B cell (primary cell): ENCODE results near the gene ANKRD62. TPM values are rescaled to one million over a fixed set of nuclear protein-coding genes. Genes with fewer than 3 reads are reported as not detected.

Source experiments
- ATAC-seq: fragments of 200-7000 bp; cut with Tn5 transposase; one replicate; pipeline ENCODE4 v1.10.0; 2021; ENCODE audit warnings: low read depth, mild to moderate bottlenecking, moderate number of reproducible peaks, moderate library complexity
- CTCF ChIA-PET: fragments of 350-600 bp; sonication (Branson Sonifier 250); formaldehyde crosslinking; loops from one replicate; lab custom pipeline; 2021; ENCODE audit warnings: antibody characterized with exemption, inconsistent platforms; lab: Charles Lee
- POLR2A ChIA-PET: fragments of 350-600 bp; sonication (Branson Sonifier 250); formaldehyde crosslinking; loops from one replicate; lab custom pipeline; 2021; ENCODE audit warnings: antibody characterized with exemption; lab: Charles Lee
- DNase-seq: peaks from one replicate; pipeline ENCODE4 v3.0.0; 2013
- H2AFZ ChIP-seq: 2 replicates; pipeline ENCODE4 v1.6.1; 2012; ENCODE audit warnings: mild to moderate bottlenecking, low read depth, low read length; ENCODE audit not compliant: insufficient read depth, poor library complexity, severe bottlenecking
- H3K27ac ChIP-seq, 2 donors: 1 replicate in 1 of 2; 2 replicates in 1 of 2; pipeline ENCODE4 v1.5.1; 2012 to 2013; ENCODE audit warnings: low read length in 2 of 2, mild to moderate bottlenecking in 2 of 2, moderate library complexity in 1 of 2
- H3K27me3 ChIP-seq, 4 experiments: fragments of 200-600 bp in 1 of 4; sonication (generic) in 1 of 4; replicated peaks in 1 of 4; 1 replicate in 2 of 4; 2 replicates in 2 of 4; pipeline versions ENCODE4 v1.6.1 to v1.7.0; 2013 to 2016; ENCODE audit warnings: low read length in 3 of 4, mild to moderate bottlenecking in 2 of 4, mixed read lengths in 1 of 4, moderate library complexity in 1 of 4; ENCODE audit not compliant: insufficient read depth in 4 of 4, control insufficient read depth in 3 of 4; ENCODE audit errors: control extremely low read depth in 1 of 4
- H3K36me3 ChIP-seq, 2 experiments: replicated peaks in 1 of 2; 1 replicate in 1 of 2; 2 replicates in 1 of 2; pipeline versions ENCODE4 v1.6.1 to v1.7.1; 2013; ENCODE audit warnings: low read length in 1 of 2; ENCODE audit not compliant: insufficient read depth in 2 of 2, control insufficient read depth in 1 of 2; ENCODE audit errors: control extremely low read depth in 1 of 2, extremely low read depth in 1 of 2
- H3K4me1 ChIP-seq, 2 donors: fragments of 200-600 bp in 1 of 2; sonication (generic) in 1 of 2; 1 replicate in 1 of 2; 2 replicates in 1 of 2; pipeline versions ENCODE4 v1.5.1 to v1.6.1; 2013 to 2017; ENCODE audit warnings: low read length in 2 of 2; ENCODE audit not compliant: control insufficient read depth in 2 of 2, insufficient read depth in 2 of 2
- H3K4me2 ChIP-seq: replicated peaks from 2 replicates; pipeline ENCODE3; 2012; ENCODE audit warnings: mild to moderate bottlenecking, low read depth, low read length; ENCODE audit not compliant: poor library complexity, severe bottlenecking
- H3K4me3 ChIP-seq, 5 experiments: fragments of 200-600 bp in 1 of 5; sonication (generic) in 1 of 5; 1 replicate in 3 of 5; 2 replicates in 2 of 5; pipeline versions ENCODE4 v1.5.1 to v1.7.0; 2011 to 2016; ENCODE audit warnings: low read length in 4 of 5, mild to moderate bottlenecking in 4 of 5, low read depth in 2 of 5, control low read depth in 1 of 5, moderate library complexity in 1 of 5; ENCODE audit not compliant: insufficient read depth in 1 of 5; ENCODE audit errors: control extremely low read depth in 1 of 5, extremely low read depth in 1 of 5
- H3K79me2 ChIP-seq: fragments of 200-600 bp; sonication (generic); one replicate; pipeline ENCODE4 v1.6.0; 2016; ENCODE audit warnings: low read length; ENCODE audit not compliant: control insufficient read depth, insufficient read depth
- H3K9ac ChIP-seq: fragments of 200-600 bp; sonication (generic); 2 replicates; pipeline ENCODE4 v1.6.1; 2017; ENCODE audit warnings: mild to moderate bottlenecking, low read length, moderate library complexity
- H3K9me3 ChIP-seq, 3 donors: one replicate each; pipeline versions ENCODE4 v1.6.1 to v1.7.1; 2013; ENCODE audit warnings: low read length in 2 of 3; ENCODE audit not compliant: control insufficient read depth in 2 of 3, insufficient read depth in 1 of 3; ENCODE audit errors: control extremely low read depth in 1 of 3
- H4K20me1 ChIP-seq: 2 replicates; pipeline ENCODE4 v1.6.0; 2012; ENCODE audit warnings: mild to moderate bottlenecking, low read length; ENCODE audit not compliant: insufficient read depth, control insufficient read depth, poor library complexity, severe bottlenecking
- H3K27ac Mint-ChIP-seq: one replicate; pipeline ENCODE4 v1.8.0; 2021; ENCODE audit warnings: mixed read lengths
- H3K27me3 Mint-ChIP-seq: one replicate; pipeline ENCODE4 v1.8.0; 2021; ENCODE audit warnings: mixed read lengths
- H3K4me1 Mint-ChIP-seq: one replicate; pipeline ENCODE4 v1.8.0; 2021; ENCODE audit warnings: mixed read lengths
- H3K4me3 Mint-ChIP-seq: one replicate; pipeline ENCODE4 v1.8.0; 2021; ENCODE audit warnings: mixed read lengths
- H3K9me3 Mint-ChIP-seq: one replicate; pipeline ENCODE4 v1.8.0; 2022; ENCODE audit warnings: mixed read lengths; ENCODE audit not compliant: insufficient read depth
- CTCF ChIP-seq: fragments of 200-600 bp; IDR thresholded peaks from one replicate; pipeline ENCODE4 v1.8.0; 2022; ENCODE audit warnings: antibody characterized with exemption, mild to moderate bottlenecking
- EZH2 ChIP-seq: IDR thresholded peaks from 2 replicates; pipeline ENCODE4 v1.6.1; 2012; ENCODE audit warnings: borderline replicate concordance, low read depth, mild to moderate bottlenecking, moderate library complexity, low read length; ENCODE audit not compliant: insufficient read depth, poor library complexity, severe bottlenecking
- WGBS: methylation state at CpG from one replicate; pipeline ENCODE4 v1.1.5; 2013; ENCODE audit warnings: missing lambda C conversion rate; ENCODE audit not compliant: insufficient coverage; 5-methylcytosine and 5-hydroxymethylcytosine counted together
- intact Hi-C: fragments of 100-400 bp; cut with micrococcal nuclease; formaldehyde crosslinking; loops from one replicate; pipeline ENCODE4 v1.10.0; 2022
- polyA plus RNA-seq: library from polyadenylated mRNA; depleted of rRNA; stranded (reverse); fragments of >200 nt; gene quantifications from 2 replicates; pipeline ENCODE4 v1.2.3, GENCODE V29; 2012
- total RNA-seq, 2 donors: library from RNA; stranded (reverse); fragments of 120-200 nt in 1 of 2; gene quantifications; 1 replicate in 1 of 2; 2 replicates in 1 of 2; pipeline versions ENCODE4 v1.2.3 to v1.2.4, GENCODE V29; 2013 to 2022

Gene ANKRD62
- total and polyA plus RNA-seq, 2 donors (not counting 1 experiment from before 2014, with no cell fraction given), result not detected

- peaks cover 0 to 1% (median 0%) of the 10 kb centered on the region in 3 donors for H3K9me3 ChIP-seq
- Mint-ChIP-seq H3K27ac (no peak overlapping the region), H3K4me1 (no peaks in the 10 kb centered on the region), H3K4me3 (no peak overlapping the region), H3K27me3 (peaks cover 4% of the 10 kb centered on the region), H3K9me3 (peaks cover under 1% of the 10 kb centered on the region)
- peaks cover 0 to 3% (median 0%) of the 10 kb centered on the region in 4 experiments for H3K27me3 ChIP-seq
- ATAC-seq (no peak), DNase-seq (no peak)
- H3K4me2 ChIP-seq, result no peak overlapping the region
- no peak overlapping the region for H3K4me3 ChIP-seq
- no peaks in the 10 kb centered on the region for H3K79me2 ChIP-seq
- intact Hi-C loops, result no loop called here
- POLR2A ChIA-PET, result no interaction called here
- H3K9ac ChIP-seq, result no peak overlapping the region
- no peak overlapping the region for H2AFZ ChIP-seq
- no CpG with 5 or more reads among the region's 1 CpG for WGBS
- TF ChIP-seq EZH2 (no peak), CTCF (no peak)
- no peaks in the 10 kb centered on the region for H3K36me3 ChIP-seq
- H4K20me1 ChIP-seq, result no peaks in the 10 kb centered on the region
- H3K4me1 ChIP-seq, result no peaks in the 10 kb centered on the region
- H3K27ac ChIP-seq, result no peak overlapping the region
- CTCF ChIA-PET, result no interaction called here
Observed at GRCh38 chr18:12159446-12159845, 65.8 kb downstream of the ANKRD62 start.

- TF ChIP-seq EZH2, result no peak
- Mint-ChIP-seq H3K27ac (no peak overlapping the region), H3K9me3 (peaks cover 11% of the 10 kb centered on the region), H3K4me1 (no peaks in the 10 kb centered on the region), H3K4me3 (no peak overlapping the region), H3K27me3 (peaks cover 20% of the 10 kb centered on the region)
- H2AFZ ChIP-seq, result no peak overlapping the region
- H3K9me3 ChIP-seq, result peaks cover 0 to 1% (median 0%) of the 10 kb centered on the region in 3 donors
- no peak overlapping the region for H3K9ac ChIP-seq
- ATAC-seq (no peak), DNase-seq (no peak)
- intact Hi-C loops, result no loop called here
- no peak overlapping the region for H3K4me2 ChIP-seq
- H3K27ac ChIP-seq, result no peak overlapping the region
- POLR2A ChIA-PET, result no interaction called here
- no peaks in the 10 kb centered on the region for H4K20me1 ChIP-seq
- H3K79me2 ChIP-seq, result no peaks in the 10 kb centered on the region
- no peak overlapping the region for H3K4me3 ChIP-seq
- H3K27me3 ChIP-seq, result peaks cover 0 to 3% (median 0%) of the 10 kb centered on the region in 4 experiments
- no peaks in the 10 kb centered on the region for H3K36me3 ChIP-seq
- H3K4me1 ChIP-seq, result no peaks in the 10 kb centered on the region
- CTCF ChIA-PET, result no interaction called here
Observed at GRCh38 chr18:12162786-12163185, 69.1 kb downstream of the ANKRD62 start.
